ENCODE results near the gene WFDC5.

DNA sequence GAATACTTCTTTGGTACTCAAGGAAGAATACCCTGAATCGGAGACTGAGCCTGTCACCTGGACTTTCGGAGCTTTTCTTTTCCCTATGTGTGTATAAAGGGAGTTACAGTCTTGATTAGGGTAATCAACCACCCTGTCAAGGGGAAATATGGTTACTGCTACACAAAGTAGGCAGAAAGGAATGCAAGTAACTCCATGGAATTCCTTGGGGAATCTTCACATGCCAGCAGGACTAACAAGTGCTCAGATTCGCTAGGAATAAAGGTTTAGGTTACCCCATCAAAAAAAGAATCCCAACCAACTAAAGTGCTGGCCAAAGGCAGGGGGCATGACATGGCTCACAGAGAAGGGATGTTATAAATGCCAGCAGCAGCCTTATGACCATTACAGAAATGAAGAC, 24.5 kb downstream of the WFDC5 start:
- TF ChIP-seq, protein P1, sequence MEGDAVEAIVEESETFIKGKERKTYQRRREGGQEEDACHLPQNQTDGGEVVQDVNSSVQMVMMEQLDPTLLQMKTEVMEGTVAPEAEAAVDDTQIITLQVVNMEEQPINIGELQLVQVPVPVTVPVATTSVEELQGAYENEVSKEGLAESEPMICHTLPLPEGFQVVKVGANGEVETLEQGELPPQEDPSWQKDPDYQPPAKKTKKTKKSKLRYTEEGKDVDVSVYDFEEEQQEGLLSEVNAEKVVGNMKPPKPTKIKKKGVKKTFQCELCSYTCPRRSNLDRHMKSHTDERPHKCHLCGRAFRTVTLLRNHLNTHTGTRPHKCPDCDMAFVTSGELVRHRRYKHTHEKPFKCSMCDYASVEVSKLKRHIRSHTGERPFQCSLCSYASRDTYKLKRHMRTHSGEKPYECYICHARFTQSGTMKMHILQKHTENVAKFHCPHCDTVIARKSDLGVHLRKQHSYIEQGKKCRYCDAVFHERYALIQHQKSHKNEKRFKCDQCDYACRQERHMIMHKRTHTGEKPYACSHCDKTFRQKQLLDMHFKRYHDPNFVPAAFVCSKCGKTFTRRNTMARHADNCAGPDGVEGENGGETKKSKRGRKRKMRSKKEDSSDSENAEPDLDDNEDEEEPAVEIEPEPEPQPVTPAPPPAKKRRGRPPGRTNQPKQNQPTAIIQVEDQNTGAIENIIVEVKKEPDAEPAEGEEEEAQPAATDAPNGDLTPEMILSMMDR (IDR thresholded peaks at IDR 0.05), result no peak
- TF ChIP-seq POLR2A (IDR thresholded peaks at IDR 0.05), result no peak
